Measurements from ENCODE around the gene NAV2.

NAV2 gene

DNA sequence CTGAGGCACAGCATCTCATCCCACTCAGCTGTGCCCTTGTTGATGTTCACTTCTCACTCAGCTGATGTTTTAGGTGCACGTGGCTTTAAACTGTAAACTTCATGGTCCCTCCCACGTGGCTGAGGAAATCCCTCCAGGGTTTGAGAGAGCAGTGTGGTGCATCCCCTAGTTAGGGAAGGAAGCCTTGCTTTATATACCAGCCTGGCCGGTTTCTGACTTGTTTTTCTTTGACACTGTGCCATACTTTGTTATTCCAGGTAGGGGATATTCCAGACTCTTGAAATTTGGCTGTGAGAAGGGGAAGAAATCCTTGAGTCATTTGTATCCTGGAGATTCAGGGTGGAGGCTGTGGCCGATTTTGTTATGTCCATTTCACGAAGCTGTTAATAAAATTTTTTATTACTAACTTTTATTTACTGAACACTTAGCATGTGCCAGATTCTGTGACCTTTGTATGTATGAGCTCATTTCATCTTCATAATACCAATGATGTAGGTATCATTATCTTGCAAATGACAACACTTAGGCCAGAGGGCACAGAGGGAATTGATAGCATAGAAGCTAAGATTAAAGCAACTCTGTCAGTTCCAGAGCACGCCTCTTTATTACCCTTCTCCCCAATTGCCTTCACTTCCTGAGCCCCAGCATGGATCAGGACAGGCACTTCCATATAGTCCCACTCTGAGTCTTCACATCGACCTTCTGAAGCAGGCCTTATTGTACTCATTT, 116.6 kb downstream of the NAV2 start:
- no peak for DNase-seq (ENCODE audit: low spot score)
- in situ Hi-C loops (cut with MboI; ENCODE audit: low sequenced_read_pairs, unreplicated experiment): no loop called here
- TF ChIP-seq, protein P1, sequence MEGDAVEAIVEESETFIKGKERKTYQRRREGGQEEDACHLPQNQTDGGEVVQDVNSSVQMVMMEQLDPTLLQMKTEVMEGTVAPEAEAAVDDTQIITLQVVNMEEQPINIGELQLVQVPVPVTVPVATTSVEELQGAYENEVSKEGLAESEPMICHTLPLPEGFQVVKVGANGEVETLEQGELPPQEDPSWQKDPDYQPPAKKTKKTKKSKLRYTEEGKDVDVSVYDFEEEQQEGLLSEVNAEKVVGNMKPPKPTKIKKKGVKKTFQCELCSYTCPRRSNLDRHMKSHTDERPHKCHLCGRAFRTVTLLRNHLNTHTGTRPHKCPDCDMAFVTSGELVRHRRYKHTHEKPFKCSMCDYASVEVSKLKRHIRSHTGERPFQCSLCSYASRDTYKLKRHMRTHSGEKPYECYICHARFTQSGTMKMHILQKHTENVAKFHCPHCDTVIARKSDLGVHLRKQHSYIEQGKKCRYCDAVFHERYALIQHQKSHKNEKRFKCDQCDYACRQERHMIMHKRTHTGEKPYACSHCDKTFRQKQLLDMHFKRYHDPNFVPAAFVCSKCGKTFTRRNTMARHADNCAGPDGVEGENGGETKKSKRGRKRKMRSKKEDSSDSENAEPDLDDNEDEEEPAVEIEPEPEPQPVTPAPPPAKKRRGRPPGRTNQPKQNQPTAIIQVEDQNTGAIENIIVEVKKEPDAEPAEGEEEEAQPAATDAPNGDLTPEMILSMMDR (IDR thresholded peaks at IDR 0.05; ENCODE audit: borderline replicate concordance, control extremely low read depth, extremely low read depth, insufficient read depth, missing control alignments): no peak

DNA sequence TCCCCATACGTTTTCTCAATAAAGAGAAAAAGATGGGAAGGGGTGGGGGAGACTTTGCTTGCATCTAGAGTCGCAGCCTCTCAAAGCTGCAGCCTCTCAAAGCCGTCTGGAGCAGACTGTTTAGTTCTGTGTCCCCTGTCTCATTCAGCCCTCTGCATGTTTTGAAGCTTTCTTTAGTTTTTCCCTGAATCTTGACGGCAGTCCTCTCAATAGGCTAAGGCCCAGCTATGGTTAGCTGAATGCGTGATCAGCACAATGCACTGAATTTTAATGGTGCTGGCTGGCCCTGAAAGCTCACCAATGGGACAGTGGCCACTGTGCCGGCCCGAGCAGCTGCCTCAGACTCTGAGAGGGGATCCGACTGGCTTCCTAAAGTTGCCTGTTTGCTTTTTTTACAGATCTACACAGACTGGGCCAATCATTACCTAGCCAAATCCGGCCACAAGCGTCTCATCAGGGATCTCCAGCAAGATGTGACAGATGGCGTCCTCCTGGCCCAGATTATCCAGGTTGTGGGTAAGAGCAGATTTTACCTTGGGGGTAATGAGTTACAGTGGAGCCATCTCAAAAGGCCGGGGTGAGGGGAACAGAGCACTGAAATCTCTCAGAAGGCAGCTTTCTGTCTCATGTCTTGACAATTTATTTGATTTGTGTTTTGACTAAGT, 119.6 kb downstream of the NAV2 start:
- no peak for DNase-seq (ENCODE audit: low spot score)
- TF ChIP-seq, protein P1 (IDR thresholded peaks at IDR 0.05; ENCODE audit: borderline replicate concordance, control extremely low read depth, extremely low read depth, insufficient read depth, missing control alignments): no peak
- in situ Hi-C loops (cut with MboI; ENCODE audit: low sequenced_read_pairs, unreplicated experiment): no loop called here

DNA sequence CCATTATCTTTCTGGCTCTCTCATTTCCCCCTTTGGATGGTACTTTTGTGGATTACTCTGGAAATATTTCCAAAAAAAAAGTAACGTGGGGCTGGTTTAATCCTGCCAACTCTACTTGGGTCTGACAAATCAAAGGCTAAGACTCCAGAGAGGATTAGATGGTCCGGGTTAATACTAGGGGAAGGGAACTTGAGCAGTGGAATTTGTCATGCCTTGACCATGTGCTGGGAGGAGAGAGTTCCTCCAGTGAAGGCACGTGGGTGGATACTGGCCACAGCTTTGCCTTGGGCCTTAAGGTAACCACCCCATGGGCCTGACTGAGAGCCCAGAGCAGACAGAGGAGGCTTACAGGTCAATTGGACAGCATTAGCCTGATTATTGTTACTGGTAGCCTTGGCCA, 120.3 kb downstream of the NAV2 start:
- in situ Hi-C loops (cut with MboI; ENCODE audit: low sequenced_read_pairs, unreplicated experiment): no loop called here
- TF ChIP-seq, protein P1 (IDR thresholded peaks at IDR 0.05; ENCODE audit: borderline replicate concordance, control extremely low read depth, extremely low read depth, insufficient read depth, missing control alignments): no peak

DNA sequence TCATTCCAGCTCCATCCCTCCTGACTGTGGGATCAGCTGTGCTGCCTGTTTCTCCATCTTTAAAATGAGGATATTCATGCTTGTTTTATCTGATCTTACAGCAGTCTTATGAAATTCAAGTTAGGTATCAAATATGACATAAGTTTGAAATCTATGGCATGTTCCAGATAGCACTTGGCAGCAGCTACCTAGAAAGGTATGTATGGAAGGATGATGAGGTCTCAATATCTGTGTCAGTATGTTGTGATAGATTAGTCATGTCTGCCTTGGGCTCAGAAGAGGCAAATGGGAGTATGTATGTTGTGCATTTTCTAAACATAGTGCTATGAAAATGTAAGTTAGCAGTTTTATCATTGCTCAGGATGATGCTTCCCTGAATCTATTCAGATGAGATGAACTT, 122.1 kb downstream of the NAV2 start:
- DNase-seq (ENCODE audit: low spot score): no peak
- TF ChIP-seq, protein P1 (IDR thresholded peaks at IDR 0.05; ENCODE audit: borderline replicate concordance, control extremely low read depth, extremely low read depth, insufficient read depth, missing control alignments): no peak
- in situ Hi-C loops (cut with MboI; ENCODE audit: low sequenced_read_pairs, unreplicated experiment): no loop called here

More for the DNA sequence above, 120.3 kb downstream of the NAV2 start:
- DNase-seq (ENCODE audit: low spot score): no peak

DNA sequence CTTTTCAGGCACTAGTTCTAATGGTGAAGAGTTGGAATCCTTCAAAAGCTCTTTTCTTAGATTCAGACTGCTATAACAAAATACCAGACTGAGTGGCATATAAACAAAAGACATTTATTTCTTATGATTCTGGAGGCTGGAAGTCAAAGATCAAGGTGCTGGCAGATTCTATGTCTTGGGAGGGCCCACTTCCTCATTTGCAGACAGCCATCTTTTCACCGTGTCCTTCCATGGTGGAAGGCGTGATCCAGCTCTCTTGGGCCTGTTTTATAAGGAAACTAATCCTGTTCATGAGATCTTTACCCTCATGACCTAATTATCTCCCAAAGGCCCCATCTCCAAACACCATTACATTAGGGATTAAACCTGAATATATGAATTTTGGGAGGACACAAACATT, 124.0 kb downstream of the NAV2 start:
- TF ChIP-seq, protein P1 (IDR thresholded peaks at IDR 0.05; ENCODE audit: borderline replicate concordance, control extremely low read depth, extremely low read depth, insufficient read depth, missing control alignments): no peak
- in situ Hi-C loops (cut with MboI; ENCODE audit: low sequenced_read_pairs, unreplicated experiment): no loop called here
- DNase-seq (ENCODE audit: low spot score): no peak

DNA sequence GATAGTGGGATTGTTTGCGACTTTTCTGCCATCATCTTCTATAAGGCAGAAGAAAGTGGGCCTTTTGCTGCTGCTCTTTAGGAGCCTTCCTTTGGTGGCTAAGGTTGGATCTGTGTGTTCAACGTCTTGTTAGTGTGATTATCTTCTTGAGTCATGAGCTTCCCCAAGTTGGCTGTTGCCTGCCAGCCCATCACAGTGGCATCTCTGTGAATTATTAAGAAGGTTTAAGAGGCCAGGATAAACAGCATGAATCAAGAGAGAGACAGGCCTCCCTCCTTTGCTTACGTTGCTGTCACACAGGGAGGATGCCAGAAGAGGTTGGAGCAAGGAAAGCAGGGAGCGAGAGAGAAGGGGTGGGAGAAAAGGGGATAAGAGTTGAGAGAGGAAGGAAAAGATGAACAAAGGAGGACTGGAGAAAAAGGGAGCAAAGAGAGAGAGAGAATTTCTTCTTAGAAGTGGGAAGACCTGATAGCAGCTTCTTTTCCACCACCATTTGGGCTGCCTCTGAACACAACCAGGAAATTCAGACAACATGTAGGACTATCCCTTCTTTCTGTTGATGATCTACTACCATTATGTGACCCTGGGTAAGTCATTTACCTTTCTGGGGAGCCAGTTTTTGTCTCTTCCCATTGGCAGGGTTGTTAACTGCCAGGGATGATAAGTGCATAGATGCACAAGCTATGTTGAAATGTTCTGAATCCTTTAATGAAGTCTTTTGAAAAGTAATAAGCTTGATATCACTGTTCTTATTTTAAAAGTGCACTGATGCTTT, 126.5 kb downstream of the NAV2 start:
- in situ Hi-C loops (cut with MboI; ENCODE audit: low sequenced_read_pairs, unreplicated experiment): no loop called here
- DNase-seq (ENCODE audit: low spot score): no peak

More for the DNA sequence above, 126.5 kb downstream of the NAV2 start:
- TF ChIP-seq, protein P1 (IDR thresholded peaks at IDR 0.05; ENCODE audit: borderline replicate concordance, control extremely low read depth, extremely low read depth, insufficient read depth, missing control alignments): no peak
